Mucosa of descending colon (tissue), 3 donors: ENCODE data around the gene LRRIQ1. TPM values are rescaled to one million over a fixed set of nuclear protein-coding genes. Genes with fewer than 3 reads are reported as not detected.

Source experiments
- ATAC-seq: fragments of 200-7000 bp; cut with Tn5 transposase; one replicate; pipeline ENCODE4 v1.9.1; 2020; ENCODE audit warnings: mild to moderate bottlenecking, moderate library complexity
- DNase-seq, 3 donors: peaks; one replicate each; pipeline ENCODE4 v3.0.0-alpha.2; 2020
- H3K36me3 ChIP-seq: fragments of 200-600 bp; one replicate; pipeline ENCODE4 v1.8.0; 2021; ENCODE audit warnings: low read depth, mild to moderate bottlenecking
- H3K4me1 ChIP-seq: fragments of 200-600 bp; one replicate; pipeline ENCODE4 v1.8.0; 2021; ENCODE audit warnings: low read depth, mild to moderate bottlenecking
- H3K4me3 ChIP-seq: fragments of 200-600 bp; one replicate; pipeline ENCODE4 v1.8.0; 2021; ENCODE audit warnings: mild to moderate bottlenecking
- H3K9me3 ChIP-seq: fragments of 200-600 bp; one replicate; pipeline ENCODE4 v1.8.0; 2021; ENCODE audit warnings: mild to moderate bottlenecking
- intact Hi-C, 2 donors: fragments of 100-400 bp; cut with DNase I in 1 of 2; cut with micrococcal nuclease in 1 of 2; formaldehyde crosslinking; loops; one replicate each; pipeline versions ENCODE4 v1.11.0 to v1.11.1; 2022; cut with DNase I, micrococcal nuclease
- total RNA-seq, 3 donors: library from RNA; stranded (reverse); fragmentation: NEBNext Ultra II Directional in 2 of 3; extraction: Animal tissue kit (Norgen Biotek cat#: 25700) in 2 of 3; gene quantifications; one replicate each; pipeline versions ENCODE4 v1.2.1 to v1.2.4, GENCODE V29; 2021 to 2023
- TF ChIP-seq, protein P1 (sequence below): fragments of 200-600 bp; IDR thresholded peaks from one replicate; pipeline ENCODE4 v1.8.0; 2022; ENCODE audit warnings: antibody characterized with exemption, mild to moderate bottlenecking
- donor health status: DM: no; HTN: no; CAD: no; lungs with moderate emphysema.
- donor health status: DM: no; HTN: no; CAD: no.
- donor health status: DM: no; HTN: yes; CAD: no.

The LRRIQ1 gene
- total RNA-seq, 3 donors from 2014 or later: 0.35 TPM; not detected in 2

DNA sequence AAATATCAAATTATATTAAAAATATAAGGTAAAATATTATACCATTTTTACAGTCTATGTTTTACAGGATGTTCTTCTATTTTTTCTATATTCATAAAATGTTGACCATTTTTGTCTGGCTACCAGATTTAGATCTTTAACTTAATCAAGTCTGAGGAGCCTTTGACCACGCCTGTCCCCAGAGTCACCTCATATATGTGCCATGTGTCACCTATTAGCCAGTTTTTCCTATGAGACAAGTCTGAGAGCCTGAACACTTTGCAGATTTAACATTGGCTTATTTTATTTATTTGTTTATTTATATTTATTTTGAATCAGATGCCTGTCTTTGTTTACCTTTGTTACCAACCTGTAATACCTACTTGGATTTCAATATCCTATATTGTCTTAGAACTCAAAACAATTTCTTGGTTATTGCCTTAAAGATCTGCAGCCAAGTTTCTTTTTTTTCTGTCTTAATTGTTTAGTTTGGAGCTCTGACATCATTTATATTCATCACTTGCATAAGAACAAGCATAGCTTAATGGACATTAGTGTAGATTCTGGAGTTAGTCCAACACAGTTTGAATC, 127.7 kb downstream of the LRRIQ1 start:
- TF ChIP-seq, protein P1, sequence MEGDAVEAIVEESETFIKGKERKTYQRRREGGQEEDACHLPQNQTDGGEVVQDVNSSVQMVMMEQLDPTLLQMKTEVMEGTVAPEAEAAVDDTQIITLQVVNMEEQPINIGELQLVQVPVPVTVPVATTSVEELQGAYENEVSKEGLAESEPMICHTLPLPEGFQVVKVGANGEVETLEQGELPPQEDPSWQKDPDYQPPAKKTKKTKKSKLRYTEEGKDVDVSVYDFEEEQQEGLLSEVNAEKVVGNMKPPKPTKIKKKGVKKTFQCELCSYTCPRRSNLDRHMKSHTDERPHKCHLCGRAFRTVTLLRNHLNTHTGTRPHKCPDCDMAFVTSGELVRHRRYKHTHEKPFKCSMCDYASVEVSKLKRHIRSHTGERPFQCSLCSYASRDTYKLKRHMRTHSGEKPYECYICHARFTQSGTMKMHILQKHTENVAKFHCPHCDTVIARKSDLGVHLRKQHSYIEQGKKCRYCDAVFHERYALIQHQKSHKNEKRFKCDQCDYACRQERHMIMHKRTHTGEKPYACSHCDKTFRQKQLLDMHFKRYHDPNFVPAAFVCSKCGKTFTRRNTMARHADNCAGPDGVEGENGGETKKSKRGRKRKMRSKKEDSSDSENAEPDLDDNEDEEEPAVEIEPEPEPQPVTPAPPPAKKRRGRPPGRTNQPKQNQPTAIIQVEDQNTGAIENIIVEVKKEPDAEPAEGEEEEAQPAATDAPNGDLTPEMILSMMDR: no peak
- no peak for ATAC-seq
- no peaks in the 10 kb centered on the region for H3K36me3 ChIP-seq
- no peak overlapping the region for H3K4me3 ChIP-seq
- intact Hi-C loops: no loop called here
- H3K4me1 ChIP-seq: no peaks in the 10 kb centered on the region
- no peak for DNase-seq
- H3K9me3 ChIP-seq: no peaks in the 10 kb centered on the region

DNA sequence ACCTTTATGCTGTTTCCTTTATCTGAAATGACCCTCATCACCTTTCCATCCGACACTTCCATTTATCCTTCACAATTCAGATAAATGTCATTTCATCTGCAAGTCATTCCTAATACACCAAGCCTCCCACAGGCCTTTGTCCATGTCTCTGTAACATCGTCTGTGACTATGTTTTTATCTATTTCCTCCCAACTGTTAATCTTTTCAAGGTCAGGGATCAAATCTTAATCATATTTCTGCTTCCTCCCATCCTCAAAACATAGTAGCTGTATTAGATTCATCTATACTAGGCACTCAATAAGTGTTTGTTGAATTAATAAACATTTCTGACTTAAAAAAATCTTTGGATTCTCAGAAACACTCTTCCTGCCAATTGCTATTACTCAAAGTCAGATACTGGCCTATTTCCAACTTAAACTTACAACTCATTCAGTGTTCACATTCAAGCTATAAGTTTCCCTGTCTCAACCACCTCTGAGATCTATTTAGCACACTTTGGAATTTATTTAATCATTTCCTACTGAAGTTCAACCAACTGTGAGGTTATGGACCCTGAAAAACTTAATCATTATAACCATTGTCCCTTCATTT, 143.6 kb downstream of the LRRIQ1 start:
- DNase-seq (no peak), ATAC-seq (no peak)
- Histone ChIP-seq H3K9me3 (no peaks in the 10 kb centered on the region), H3K4me3 (no peak overlapping the region), H3K4me1 (no peaks in the 10 kb centered on the region), H3K36me3 (no peaks in the 10 kb centered on the region)
- intact Hi-C loops: no loop called here
- TF ChIP-seq, protein P1: no peak

DNA sequence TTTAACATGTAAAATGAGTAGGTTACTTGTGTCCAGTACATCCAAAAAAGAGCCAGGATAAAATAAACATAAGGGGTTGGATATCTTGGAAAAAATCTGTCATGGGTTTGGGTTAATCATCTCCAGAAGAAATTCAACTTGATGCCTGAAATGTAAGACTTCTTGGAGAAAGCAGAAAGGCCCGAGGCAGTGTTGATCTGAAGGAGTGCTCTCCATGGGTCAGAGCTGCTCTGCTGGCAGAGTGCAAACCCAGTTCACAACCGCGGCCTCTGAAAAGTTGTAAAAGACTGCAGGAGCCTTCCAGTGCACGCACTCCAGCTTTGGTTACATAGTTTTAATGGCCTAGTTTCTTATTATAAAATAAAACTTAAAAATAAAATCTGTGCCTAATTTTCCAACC, 146.5 kb downstream of the LRRIQ1 start:
- no peak for ATAC-seq
- TF ChIP-seq, protein P1: no peak
- Histone ChIP-seq H3K9me3 (no peaks in the 10 kb centered on the region), H3K4me1 (no peaks in the 10 kb centered on the region), H3K36me3 (no peaks in the 10 kb centered on the region), H3K4me3 (no peak overlapping the region)
- intact Hi-C loops: no loop called here
- no peak for DNase-seq

DNA sequence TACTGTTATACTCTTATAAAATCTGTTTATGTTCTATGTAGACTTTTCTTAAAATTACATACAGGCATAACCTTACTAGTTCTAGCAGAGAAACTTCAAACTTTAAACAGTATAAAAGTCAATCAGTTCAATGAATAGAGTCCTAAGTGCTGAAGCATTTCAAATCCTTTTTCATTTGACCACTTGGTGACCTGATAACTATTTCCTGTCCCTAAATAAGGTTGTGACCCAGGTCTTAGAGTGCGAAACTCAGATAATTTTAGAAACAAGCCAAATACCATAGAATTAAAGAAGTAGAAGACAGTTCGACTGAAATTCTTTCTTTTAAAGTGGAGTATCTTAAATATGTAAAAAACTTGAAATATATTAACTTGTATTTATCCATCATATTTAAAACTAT, 147.7 kb downstream of the LRRIQ1 start:
- TF ChIP-seq, protein P1: no peak
- DNase-seq: no peak
- H3K4me1 ChIP-seq: no peaks in the 10 kb centered on the region
- intact Hi-C loops: no loop called here
- H3K4me3 ChIP-seq: no peak overlapping the region
- no peaks in the 10 kb centered on the region for H3K36me3 ChIP-seq
- no peak for ATAC-seq
- H3K9me3 ChIP-seq: no peaks in the 10 kb centered on the region

DNA sequence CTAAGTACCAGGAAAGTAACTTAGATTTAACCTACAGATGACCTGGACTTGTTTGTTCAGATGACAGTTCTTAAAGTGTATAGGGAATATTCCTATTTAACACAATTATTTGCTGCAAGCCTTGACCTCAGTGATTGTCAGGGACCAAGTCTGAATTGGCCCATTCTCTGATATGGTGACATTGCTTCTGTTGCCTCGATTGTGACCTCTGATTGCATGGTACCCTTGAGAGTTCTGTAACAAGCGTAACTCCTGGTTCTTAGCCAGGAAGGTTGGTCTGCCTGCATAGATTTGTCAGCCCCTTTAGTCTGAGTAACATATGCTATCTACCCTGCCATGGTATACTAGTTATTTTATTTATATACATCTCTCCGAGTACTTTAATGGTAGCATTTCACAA, 150.1 kb downstream of the LRRIQ1 start:
- TF ChIP-seq, protein P1: no peak
- H3K4me1 ChIP-seq: no peaks in the 10 kb centered on the region
- no peak for DNase-seq

More for the DNA sequence above, 150.1 kb downstream of the LRRIQ1 start:
- no peak for ATAC-seq
- Histone ChIP-seq H3K4me3 (no peak overlapping the region), H3K36me3 (no peaks in the 10 kb centered on the region), H3K9me3 (no peaks in the 10 kb centered on the region)
- intact Hi-C loops: no loop called here
